GM12878 (cell line): Measurements from ENCODE around the gene OR13J1. TPM values are rescaled to one million over a fixed set of nuclear protein-coding genes. Genes with fewer than 3 reads are reported as not detected.

Experiments used
- ATAC-seq: fragments of 200-7000 bp; cut with Tn5 transposase; 3 replicates; pipeline ENCODE4 v1.9.1; 2020; ENCODE audit warnings: mild to moderate bottlenecking, moderate library complexity
- BruUV-seq: library from RNA; stranded (reverse); fragments of 400-500 nt; replicated peaks from 2 replicates; lab custom pipeline; 2021; lab: Mats Ljungman, UMichigan
- CTCF ChIA-PET: fragments of 300-600 bp; sonication (Branson Sonifier 250); formaldehyde crosslinking; extraction: SDS; loops from one replicate; lab custom pipeline; 2021; ENCODE audit warnings: inconsistent platforms; lab: Yijun Ruan, JAX
- POLR2A ChIA-PET: fragments of 350-600 bp; formaldehyde crosslinking; extraction: SDS; loops from one replicate; lab custom pipeline; 2021; ENCODE audit warnings: inconsistent platforms; lab: Charles Lee
- RAD21 ChIA-PET: fragments of 300-600 bp; sonication (Branson Sonifier 250); formaldehyde crosslinking; loops from one replicate; lab custom pipeline; 2023; ENCODE audit warnings: antibody characterized with exemption; ENCODE audit not compliant: unreplicated experiment; lab: Charles Lee
- SMC1A ChIA-PET: fragments of 300-600 bp; sonication (Branson Sonifier 250); formaldehyde crosslinking; loops from one replicate; lab custom pipeline; 2023; ENCODE audit not compliant: unreplicated experiment, uncharacterized antibody; lab: Charles Lee
- DNase-seq: peaks from one replicate; pipeline ENCODE4 v3.0.0-alpha.2; 2011; ENCODE audit warnings: low read depth, low spot score
- FAIRE-seq: peaks from 3 replicates; lab custom pipeline; 2011; peaks lifted over from hg19 to GRCh38; lab: Jason Lieb, UNC
- H2AFZ ChIP-seq: 2 replicates; pipeline ENCODE4 v1.6.0; 2011; ENCODE audit warnings: low read depth, low read length, control low read depth; ENCODE audit not compliant: control insufficient read depth
- H3K27ac ChIP-seq: 2 replicates; pipeline ENCODE4 v1.5.1; 2011; ENCODE audit warnings: control low read depth; ENCODE audit not compliant: control insufficient read depth, insufficient read depth
- H3K27me3 ChIP-seq, 2 experiments: replicated peaks in 1 of 2; 2 replicates each; pipeline versions ENCODE4 v1.6.0 to v1.6.1; 2011; ENCODE audit warnings: low read length in 1 of 2; ENCODE audit not compliant: control insufficient read depth in 2 of 2, insufficient read depth in 2 of 2
- H3K36me3 ChIP-seq, 2 experiments: 2 replicates each; pipeline ENCODE4 v1.5.1; 2011; ENCODE audit warnings: low read length in 1 of 2; ENCODE audit not compliant: control insufficient read depth in 2 of 2, insufficient read depth in 2 of 2
- H3K4me1 ChIP-seq: 2 replicates; pipeline ENCODE4 v1.6.1; 2011; ENCODE audit warnings: mild to moderate bottlenecking, low read length, moderate library complexity, mixed read lengths; ENCODE audit not compliant: control insufficient read depth, insufficient read depth
- H3K4me2 ChIP-seq: 2 replicates; pipeline ENCODE4 v1.6.0; 2011; ENCODE audit warnings: control low read depth; ENCODE audit not compliant: control insufficient read depth, insufficient read depth
- H3K4me3 ChIP-seq: fragments of 200-600 bp; sonication (generic); 2 replicates; pipeline ENCODE4 v1.5.1; 2016
- H3K79me2 ChIP-seq: 2 replicates; pipeline ENCODE4 v1.6.0; 2011; ENCODE audit warnings: low read length; ENCODE audit not compliant: control insufficient read depth, insufficient read depth
- H3K9ac ChIP-seq: 2 replicates; pipeline ENCODE4 v1.8.0; 2011; ENCODE audit warnings: low read length, control low read depth, mixed read lengths; ENCODE audit not compliant: control insufficient read depth, insufficient read depth
- H3K9me3 ChIP-seq: replicated peaks from 3 replicates; pipeline ENCODE4 v1.5.1; 2011; ENCODE audit warnings: mild to moderate bottlenecking, low read length; ENCODE audit not compliant: control insufficient read depth, insufficient read depth
- H4K20me1 ChIP-seq: 2 replicates; pipeline ENCODE4 v1.6.0; 2011; ENCODE audit not compliant: control insufficient read depth, insufficient read depth
- ATF2 ChIP-seq: IDR thresholded peaks from 2 replicates; pipeline ENCODE4 v1.6.1; 2012; ENCODE audit warnings: low read length, inconsistent platforms
- ATF7 ChIP-seq: fragments of 450-650 bp; IDR thresholded peaks from 2 replicates; pipeline ENCODE4 v1.6.1; 2016; ENCODE audit warnings: low read depth, mild to moderate bottlenecking
- CEBPZ ChIP-seq: fragments of 150-350 bp; IDR thresholded peaks from 2 replicates; pipeline ENCODE4 v1.6.1; 2016; ENCODE audit warnings: low read depth, low read length
- EED ChIP-seq: sonication (generic); IDR thresholded peaks from 2 replicates; pipeline ENCODE4 v1.6.1; 2016; ENCODE audit warnings: antibody characterized with exemption, low read depth
- KAT2A ChIP-seq: conservative IDR thresholded peaks from 2 replicates; pipeline ENCODE4 v1.6.1; 2011; ENCODE audit warnings: low read depth, low read length; ENCODE audit not compliant: control insufficient read depth
- MYC ChIP-seq: IDR thresholded peaks from 2 replicates; pipeline ENCODE4 v1.6.1; 2011; ENCODE audit warnings: mild to moderate bottlenecking, low read length, moderate library complexity, inconsistent platforms; ENCODE audit not compliant: insufficient read depth, insufficient replicate concordance, insufficient read length, severe bottlenecking
- RAD51 ChIP-seq: fragments of 450-650 bp; IDR thresholded peaks from 2 replicates; pipeline ENCODE4 v1.6.1; 2016; ENCODE audit warnings: moderate library complexity, mild to moderate bottlenecking, inconsistent platforms
- SKIL ChIP-seq: fragments of 450-650 bp; IDR thresholded peaks from 2 replicates; pipeline ENCODE4 v1.6.1; 2017; ENCODE audit warnings: mild to moderate bottlenecking, low read depth, inconsistent platforms; ENCODE audit not compliant: poor library complexity, severe bottlenecking
- TCF3 ChIP-seq: IDR thresholded peaks from 2 replicates; pipeline ENCODE4 v1.6.1; 2012; ENCODE audit warnings: low read depth, mild to moderate bottlenecking, low read length, borderline replicate concordance; ENCODE audit not compliant: insufficient read depth
- ZNF274 ChIP-seq: IDR thresholded peaks from one replicate; pipeline ENCODE4 v1.8.0; 2011; ENCODE audit not compliant: insufficient read length, insufficient read depth
- ZNF592 ChIP-seq: fragments of 450-650 bp; IDR thresholded peaks from 2 replicates; pipeline ENCODE4 v1.6.1; 2017; ENCODE audit warnings: mild to moderate bottlenecking, moderate library complexity
- WGBS: methylation state at CpG from one replicate; pipeline ENCODE4 v1.1.6; 2016; ENCODE audit warnings: low lambda C conversion rate; ENCODE audit not compliant: insufficient replicate concordance, insufficient coverage; ENCODE audit errors: missing lambda C conversion rate; 5-methylcytosine and 5-hydroxymethylcytosine counted together
- in situ Hi-C: fragments of 300-500 bp; cut with MboI; formaldehyde crosslinking; loops from 9 replicates; pipeline ENCODE4 v1.14.3; 2018; ENCODE audit warnings: mixed read lengths
- intact Hi-C: fragments of 100-400 bp; cut with micrococcal nuclease; formaldehyde crosslinking; loops from one replicate; pipeline ENCODE4 v1.14.2; 2022; ENCODE audit not compliant: unreplicated experiment
- polyA plus RNA-seq, 11 experiments: library from polyadenylated mRNA; depleted of rRNA in 4 of 11; unstranded in 6 of 11; stranded (reverse) in 5 of 11; fragments of >200 nt; fragmentation: Nextera tagmentation in 4 of 11; fragmentation: Illumina TruSeq in 1 of 11; extraction: Ambion mirVana in 4 of 11; extraction: Trizol in 1 of 11; gene quantifications; 1 replicate in 1 of 11; 2 replicates in 10 of 11; pipeline versions ENCODE4 v1.2.1 to v1.2.3, GENCODE V29; 2011 to 2016; ENCODE audit warnings: inconsistent platforms in 2 of 11, missing spikeins in 2 of 11, low read depth in 1 of 11
- total RNA-seq, 4 experiments: library from RNA; depleted of rRNA in 3 of 4; stranded (reverse); fragments of >200 nt in 3 of 4; fragmentation: Illumina TruSeq in 1 of 4; extraction: Trizol in 1 of 4; gene quantifications; 2 replicates each; pipeline versions ENCODE4 v1.2.1 to v1.2.3, GENCODE V29; 2013 to 2021

Gene OR13J1
- total and polyA plus RNA-seq, 10 of the 15 experiments (the other 5 are each of a cell fraction or from before 2014, with no cell fraction given) = not detected

- Histone ChIP-seq H3K27me3 (no peaks in the 10 kb centered on the region), H3K27ac (no peak overlapping the region), H3K79me2 (no peaks in the 10 kb centered on the region), H3K9ac (no peak overlapping the region), H3K9me3 (no peaks in the 10 kb centered on the region), H3K4me3 (no peak overlapping the region), H3K36me3 (no peaks in the 10 kb centered on the region), H4K20me1 (no peaks in the 10 kb centered on the region), H2AFZ (no peak overlapping the region), H3K4me1 (no peaks in the 10 kb centered on the region), H3K4me2 (no peak overlapping the region)
- intact Hi-C loops = no loop called here
- FAIRE-seq (no peak), ATAC-seq (no peak), DNase-seq (no peak)
- in situ Hi-C loops = no loop called here
- POLR2A ChIA-PET = interaction anchor here (0.6 kb wide), 1 partner anchor 84 kb away, joined by 6 read pairs; no protein-coding TSS in a partner anchor
- RAD21 ChIA-PET = interaction anchor here (1.2 kb wide), 1 partner anchor 32 kb away, joined by 3 read pairs; the partner anchor contains the start of gene TMEM8B
- 50% methylated on average over 12 of the region's 12 CpGs for WGBS
- BruUV-seq = no TSS peak
- CTCF ChIA-PET = interaction anchor here (0.6 to 12.7 kb wide), 6 partner anchors 9 to 811 kb away, joined by 3 to 92 read pairs (median 3); partner anchors contain the start of genes FAM221B and TMEM8B
- SMC1A ChIA-PET = interaction anchor here (0.9 to 1.5 kb wide), 2 partner anchors 30 to 71 kb away, joined by 3 to 5 read pairs; no protein-coding TSS in a partner anchor
- TF ChIP-seq TCF3 = no peak
- no peak for TF ChIP-seq EED
- TF ChIP-seq RAD51 = no peak
- TF ChIP-seq ZNF274 = no peak
- no peak for TF ChIP-seq ZNF592
- TF ChIP-seq ATF7 = no peak
- TF ChIP-seq SKIL = no peak
- no peak for TF ChIP-seq KAT2A
- TF ChIP-seq CEBPZ = no peak
- no peak for TF ChIP-seq MYC
- TF ChIP-seq ATF2 = no peak
Measured at GRCh38 chr9:35861161-35861897, 8.9 kb downstream of the OR13J1 start.
